HT1080 (cell line): ENCODE results near the gene CEP164. TPM values are rescaled to one million over a fixed set of nuclear protein-coding genes. Genes with fewer than 3 reads are reported as not detected.
"Not testable (repeated sequence)": the region's sequence is repeated elsewhere in the genome, so short reads cannot be mapped to it uniquely, and the experiment has no call there.

Source experiments
- DNase-seq: peaks from one replicate; pipeline ENCODE4 v3.0.0-alpha.2; 2015; ENCODE audit warnings: low read depth
- total RNA-seq: library from RNA; depleted of rRNA; stranded (reverse); fragments of >200 nt; shearing (Covaris generic); gene quantifications from 2 replicates; pipeline ENCODE4 v1.2.3, GENCODE V29; 2014

CEP164 gene
- total RNA-seq, 1 experiment from 2014 or later = 41.4 TPM

- no peak for DNase-seq
Observed at GRCh38 chr11:117437791-117438130, 110.1 kb downstream of the CEP164 start.

- peak; percentile 42 for DNase-seq
Observed at GRCh38 chr11:117438371-117439000, 110.8 kb downstream of the CEP164 start.

- DNase-seq = no peak
Observed at GRCh38 chr11:117439256-117439655, 111.6 kb downstream of the CEP164 start.

GRCh38 chr11:117440258-117440657 is 112.6 kb downstream of the CEP164 start:
- no peak for DNase-seq

- no peak for DNase-seq
Observed at GRCh38 chr11:117441146-117441975, 113.7 kb downstream of the CEP164 start.

GRCh38 chr11:117442049-117442868 is 114.6 kb downstream of the CEP164 start:
- DNase-seq = no peak

GRCh38 chr11:117442869-117443239 is 115.2 kb downstream of the CEP164 start:
- DNase-seq = no peak

- peak; percentile 22 for DNase-seq
Observed at GRCh38 chr11:117443266-117444186, 115.9 kb downstream of the CEP164 start.

GRCh38 chr11:117444256-117444655 is 116.6 kb downstream of the CEP164 start:
- no peak for DNase-seq

- no peak for DNase-seq
Observed at GRCh38 chr11:117444711-117445658, 117.3 kb downstream of the CEP164 start.

GRCh38 chr11:117449111-117449693 is 121.5 kb downstream of the CEP164 start:
- DNase-seq = peak; percentile 34

- DNase-seq = no peak
Observed at GRCh38 chr11:117453886-117454563, 126.4 kb downstream of the CEP164 start.

GRCh38 chr11:117454564-117454917 is 126.9 kb downstream of the CEP164 start:
- no peak for DNase-seq

- no peak for DNase-seq
Observed at GRCh38 chr11:117456027-117456720, 128.5 kb downstream of the CEP164 start.

- not testable (repeated sequence) for DNase-seq
Observed at GRCh38 chr11:117456721-117457029, 129.0 kb downstream of the CEP164 start.

GRCh38 chr11:117457031-117457785 is 129.6 kb downstream of the CEP164 start:
- no peak for DNase-seq

GRCh38 chr11:117457835-117458234 is 130.2 kb downstream of the CEP164 start:
- DNase-seq = no peak
